LNCaP clone FGC (cell line): Measurements from ENCODE around the gene GTF3C5.

ENCODE experiments used
- DNase-seq: peaks from one replicate; pipeline ENCODE4 v3.0.0-alpha.2; 2011; ENCODE audit warnings: low read depth
- H3K4me3 ChIP-seq: 2 replicates; pipeline ENCODE4 v1.5.1; 2011; ENCODE audit warnings: mild to moderate bottlenecking, low read depth, low read length, control low read depth
- CTCF ChIP-seq: IDR thresholded peaks from 2 replicates; pipeline ENCODE4 v1.5.1; 2012; ENCODE audit warnings: mild to moderate bottlenecking; ENCODE audit not compliant: control insufficient read depth, insufficient read depth; ENCODE audit errors: extremely low read depth

GTF3C5 gene

GRCh38 chr9:133005957-133006356, 24.8 kb upstream of the GTF3C5 start:
- no peak for DNase-seq
- no peak for TF ChIP-seq CTCF
- H3K4me3 ChIP-seq, result no peak overlapping the region

GRCh38 chr9:133006731-133007352, 24.0 kb upstream of the GTF3C5 start:
- no peak for DNase-seq
- no peak overlapping the region for H3K4me3 ChIP-seq
- TF ChIP-seq CTCF, result no peak

- H3K4me3 ChIP-seq, result no peak overlapping the region
- no peak for TF ChIP-seq CTCF
These were observed 22.4 kb upstream of the GTF3C5 start for GRCh38 chr9:133008406-133008805.

GRCh38 chr9:133008824-133009223, 22.0 kb upstream of the GTF3C5 start:
- TF ChIP-seq CTCF, result no peak
- no peak overlapping the region for H3K4me3 ChIP-seq
- DNase-seq, result no peak

More at GRCh38 chr9:133008406-133008805, 22.4 kb upstream of the GTF3C5 start:
- no peak for DNase-seq

GRCh38 chr9:133009906-133010582, 20.8 kb upstream of the GTF3C5 start:
- TF ChIP-seq CTCF, result no peak
- no peak for DNase-seq
- no peak overlapping the region for H3K4me3 ChIP-seq

- no peak for TF ChIP-seq CTCF
- DNase-seq, result no peak
These were observed 16.1 kb upstream of the GTF3C5 start for GRCh38 chr9:133014696-133015095.

More at GRCh38 chr9:133014696-133015095, 16.1 kb upstream of the GTF3C5 start:
- no peak overlapping the region for H3K4me3 ChIP-seq
